Testis (tissue), 2 donors: ENCODE results near the gene LCMT2.

ENCODE experiments used
- POLR2A ChIP-seq: fragments of 450-650 bp; IDR thresholded peaks from one replicate; pipeline ENCODE4 v1.6.1; 2017; ENCODE audit warnings: antibody characterized with exemption, mild to moderate bottlenecking, moderate library complexity
- TF ChIP-seq, protein P1 (sequence below), 3 experiments: fragments of 450-650 bp in 2 of 3; fragments of 200-600 bp in 1 of 3; sonication (generic) in 1 of 3; IDR thresholded peaks; one replicate each; pipeline ENCODE4 v1.5.1; 2016 to 2019; ENCODE audit warnings: antibody characterized with exemption in 3 of 3, mild to moderate bottlenecking in 2 of 3, moderate library complexity in 1 of 3

DNA sequence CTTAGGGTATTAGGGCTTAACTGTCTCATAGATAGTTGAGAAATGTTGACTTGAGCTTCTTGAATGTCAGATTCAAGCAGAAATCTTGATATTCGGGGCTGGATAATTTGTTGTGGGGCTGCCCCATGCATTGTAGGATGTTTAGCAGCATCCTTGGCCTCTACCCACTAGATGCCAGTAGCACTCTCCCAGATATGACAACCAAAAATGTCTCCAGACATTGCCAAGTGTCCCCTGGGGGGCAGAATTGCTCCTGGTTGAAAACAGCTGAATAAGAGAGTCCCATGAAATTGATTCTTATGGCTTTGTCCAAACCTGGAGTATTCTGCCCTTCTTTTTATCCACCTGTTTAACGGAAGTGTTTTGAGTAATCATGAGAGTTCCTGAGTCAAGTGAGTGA, 15.9 kb upstream of the LCMT2 start:
- TF ChIP-seq, protein P1, sequence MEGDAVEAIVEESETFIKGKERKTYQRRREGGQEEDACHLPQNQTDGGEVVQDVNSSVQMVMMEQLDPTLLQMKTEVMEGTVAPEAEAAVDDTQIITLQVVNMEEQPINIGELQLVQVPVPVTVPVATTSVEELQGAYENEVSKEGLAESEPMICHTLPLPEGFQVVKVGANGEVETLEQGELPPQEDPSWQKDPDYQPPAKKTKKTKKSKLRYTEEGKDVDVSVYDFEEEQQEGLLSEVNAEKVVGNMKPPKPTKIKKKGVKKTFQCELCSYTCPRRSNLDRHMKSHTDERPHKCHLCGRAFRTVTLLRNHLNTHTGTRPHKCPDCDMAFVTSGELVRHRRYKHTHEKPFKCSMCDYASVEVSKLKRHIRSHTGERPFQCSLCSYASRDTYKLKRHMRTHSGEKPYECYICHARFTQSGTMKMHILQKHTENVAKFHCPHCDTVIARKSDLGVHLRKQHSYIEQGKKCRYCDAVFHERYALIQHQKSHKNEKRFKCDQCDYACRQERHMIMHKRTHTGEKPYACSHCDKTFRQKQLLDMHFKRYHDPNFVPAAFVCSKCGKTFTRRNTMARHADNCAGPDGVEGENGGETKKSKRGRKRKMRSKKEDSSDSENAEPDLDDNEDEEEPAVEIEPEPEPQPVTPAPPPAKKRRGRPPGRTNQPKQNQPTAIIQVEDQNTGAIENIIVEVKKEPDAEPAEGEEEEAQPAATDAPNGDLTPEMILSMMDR (IDR thresholded peaks at IDR 0.05): no peak
- TF ChIP-seq POLR2A: no peak
